Measurements from ENCODE around the gene TRAPPC3.
"Not testable (repeated sequence)": the region's sequence is repeated elsewhere in the genome, so short reads cannot be mapped to it uniquely, and the experiment has no call there.

The TRAPPC3 gene

GRCh38 chr1:36166938-36167905 lies 17.9 kb upstream of the TRAPPC3 start:
- DNase-seq (ENCODE audit: low read depth, low spot score), result peak; percentile 56

- DNase-seq (ENCODE audit: low read depth, low spot score), result no peak
These were observed 16.9 kb upstream of the TRAPPC3 start for GRCh38 chr1:36166136-36166535.

- no peak for DNase-seq (ENCODE audit: low read depth, low spot score)
These were observed 15.9 kb upstream of the TRAPPC3 start for GRCh38 chr1:36165145-36165544.

GRCh38 chr1:36164361-36164760 lies 15.1 kb upstream of the TRAPPC3 start:
- DNase-seq (ENCODE audit: low read depth, low spot score), result no peak

GRCh38 chr1:36163426-36163825 lies 14.1 kb upstream of the TRAPPC3 start:
- DNase-seq (ENCODE audit: low read depth, low spot score), result no peak

GRCh38 chr1:36162680-36163239 lies 13.5 kb upstream of the TRAPPC3 start:
- no peak for DNase-seq (ENCODE audit: low read depth, low spot score)

GRCh38 chr1:36161641-36162531 lies 12.6 kb upstream of the TRAPPC3 start:
- DNase-seq (ENCODE audit: low read depth, low spot score), result peak; percentile 60

GRCh38 chr1:36160949-36161485 lies 11.7 kb upstream of the TRAPPC3 start:
- DNase-seq (ENCODE audit: low read depth, low spot score), result peak; percentile 74

- no peak for DNase-seq (ENCODE audit: low read depth, low spot score)
These were observed 11.2 kb upstream of the TRAPPC3 start for GRCh38 chr1:36160388-36160948.

GRCh38 chr1:36159614-36160387 lies 10.5 kb upstream of the TRAPPC3 start:
- DNase-seq (ENCODE audit: low read depth, low spot score), result no peak

GRCh38 chr1:36158827-36159252 lies 9.6 kb upstream of the TRAPPC3 start:
- DNase-seq (ENCODE audit: low read depth, low spot score), result not testable (repeated sequence)

GRCh38 chr1:36157973-36158826 lies 8.9 kb upstream of the TRAPPC3 start:
- no peak for DNase-seq (ENCODE audit: low read depth, low spot score)

GRCh38 chr1:36157115-36157903 lies 8.0 kb upstream of the TRAPPC3 start:
- peak; percentile 60 for DNase-seq (ENCODE audit: low read depth, low spot score)

- peak; percentile 86 for DNase-seq (ENCODE audit: low read depth, low spot score)
These were observed 7.2 kb upstream of the TRAPPC3 start for GRCh38 chr1:36156329-36157114.

GRCh38 chr1:36155408-36156328 lies 6.4 kb upstream of the TRAPPC3 start, which contains the start of gene MAP7D1:
Gene MAP7D1, plus strand, starts transcription at chr1:36156160. Its CDS starts 258 bp downstream, at chr1:36156418.
- peak; percentile 95 for DNase-seq (ENCODE audit: low read depth, low spot score)

- DNase-seq (ENCODE audit: low read depth, low spot score), result peak; percentile 55
These were observed 5.6 kb upstream of the TRAPPC3 start for GRCh38 chr1:36154765-36155407.

All from astrocyte of the hippocampus (primary cell).